ENCODE measurements around the gene ST6GAL2. TPM values are rescaled to one million over a fixed set of nuclear protein-coding genes. Genes with fewer than 3 reads are reported as not detected.

The ST6GAL2 gene
- total RNA-seq, 4 donors from 2014 or later = 0.17 TPM; not detected in 3

DNA sequence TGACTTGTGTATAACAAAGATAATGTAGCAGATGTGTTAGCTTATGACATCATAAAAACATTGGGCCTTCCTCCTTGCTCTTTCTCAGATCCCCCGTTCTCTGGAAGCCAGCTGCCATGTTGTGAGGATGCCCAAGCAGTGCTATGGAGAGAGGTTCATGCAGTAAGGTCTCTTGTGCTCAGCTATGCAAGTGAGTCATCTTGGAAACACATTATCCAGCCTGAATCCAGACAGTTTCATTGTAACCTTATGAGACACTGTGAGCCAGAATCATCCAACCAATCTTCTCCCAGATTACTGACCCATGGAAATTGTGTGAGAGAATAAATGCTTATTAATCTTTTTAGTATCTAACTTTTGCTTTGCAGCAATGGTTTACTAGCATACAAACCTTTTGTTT lies 60.8 kb downstream of the ST6GAL2 start:
- TF ChIP-seq, protein P1, sequence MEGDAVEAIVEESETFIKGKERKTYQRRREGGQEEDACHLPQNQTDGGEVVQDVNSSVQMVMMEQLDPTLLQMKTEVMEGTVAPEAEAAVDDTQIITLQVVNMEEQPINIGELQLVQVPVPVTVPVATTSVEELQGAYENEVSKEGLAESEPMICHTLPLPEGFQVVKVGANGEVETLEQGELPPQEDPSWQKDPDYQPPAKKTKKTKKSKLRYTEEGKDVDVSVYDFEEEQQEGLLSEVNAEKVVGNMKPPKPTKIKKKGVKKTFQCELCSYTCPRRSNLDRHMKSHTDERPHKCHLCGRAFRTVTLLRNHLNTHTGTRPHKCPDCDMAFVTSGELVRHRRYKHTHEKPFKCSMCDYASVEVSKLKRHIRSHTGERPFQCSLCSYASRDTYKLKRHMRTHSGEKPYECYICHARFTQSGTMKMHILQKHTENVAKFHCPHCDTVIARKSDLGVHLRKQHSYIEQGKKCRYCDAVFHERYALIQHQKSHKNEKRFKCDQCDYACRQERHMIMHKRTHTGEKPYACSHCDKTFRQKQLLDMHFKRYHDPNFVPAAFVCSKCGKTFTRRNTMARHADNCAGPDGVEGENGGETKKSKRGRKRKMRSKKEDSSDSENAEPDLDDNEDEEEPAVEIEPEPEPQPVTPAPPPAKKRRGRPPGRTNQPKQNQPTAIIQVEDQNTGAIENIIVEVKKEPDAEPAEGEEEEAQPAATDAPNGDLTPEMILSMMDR (IDR thresholded peaks at IDR 0.05; ENCODE audit: low read depth) = no peak

DNA sequence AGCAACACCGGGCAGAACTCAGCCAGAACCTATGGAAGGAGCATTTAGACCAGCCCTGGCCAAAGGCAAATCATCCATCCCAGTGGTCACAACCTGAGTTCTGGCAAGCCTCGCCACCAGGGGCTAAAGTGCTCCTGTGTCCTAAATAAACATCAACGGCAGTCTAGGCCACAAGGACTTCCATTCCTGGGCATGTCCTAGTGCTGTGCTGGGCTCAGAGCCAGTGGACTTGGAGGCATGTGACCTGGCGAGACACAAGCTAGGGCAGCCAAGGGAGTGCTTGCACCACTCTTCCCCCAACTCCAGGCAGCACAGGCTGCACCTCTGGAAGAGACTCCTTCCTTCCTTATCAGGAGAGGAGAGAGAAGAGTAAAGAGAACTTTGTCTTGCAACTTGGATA lies 69.0 kb downstream of the ST6GAL2 start:
- TF ChIP-seq, protein P1 (IDR thresholded peaks at IDR 0.05; ENCODE audit: low read depth) = no peak

DNA sequence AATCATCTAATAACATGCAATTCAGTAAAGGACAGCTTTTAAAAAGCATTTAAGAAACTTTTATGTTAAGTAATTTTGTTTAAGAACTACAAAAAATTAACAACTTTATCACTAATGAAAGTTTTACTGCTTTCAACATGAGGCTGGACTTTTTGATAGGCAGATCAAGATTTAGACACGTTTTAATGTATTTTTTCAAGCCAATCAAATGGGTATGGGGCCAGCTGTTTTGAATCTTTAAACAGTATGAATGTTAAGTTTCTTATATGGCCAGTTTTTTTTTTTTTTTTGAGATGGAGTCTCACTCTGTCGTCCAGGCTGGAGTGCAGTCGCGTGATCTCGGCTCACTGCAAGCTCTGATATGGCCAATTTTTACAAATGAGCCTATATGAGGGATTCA lies 73.1 kb downstream of the ST6GAL2 start:
- TF ChIP-seq, protein P1 (IDR thresholded peaks at IDR 0.05; ENCODE audit: low read depth) = no peak

DNA sequence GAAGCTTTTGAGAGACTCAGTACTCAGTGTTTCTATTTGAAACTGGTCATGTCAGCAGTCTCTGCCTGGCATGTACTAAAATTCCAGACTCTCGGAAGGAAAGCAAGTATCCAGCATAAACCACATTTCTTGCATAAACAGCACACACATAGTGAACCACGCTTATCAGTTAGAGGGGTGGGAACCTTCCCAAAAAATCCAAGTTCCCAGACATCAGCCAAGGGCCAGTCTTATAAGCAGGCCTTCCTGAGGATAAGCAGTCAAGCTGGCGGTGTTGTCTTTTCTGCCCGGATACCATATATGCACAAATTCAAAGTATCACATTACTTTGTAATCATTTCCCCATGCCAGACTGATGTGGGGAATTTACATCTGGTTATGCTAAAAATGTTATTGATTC lies 73.6 kb downstream of the ST6GAL2 start:
- TF ChIP-seq, protein P1 (IDR thresholded peaks at IDR 0.05; ENCODE audit: low read depth) = no peak

DNA sequence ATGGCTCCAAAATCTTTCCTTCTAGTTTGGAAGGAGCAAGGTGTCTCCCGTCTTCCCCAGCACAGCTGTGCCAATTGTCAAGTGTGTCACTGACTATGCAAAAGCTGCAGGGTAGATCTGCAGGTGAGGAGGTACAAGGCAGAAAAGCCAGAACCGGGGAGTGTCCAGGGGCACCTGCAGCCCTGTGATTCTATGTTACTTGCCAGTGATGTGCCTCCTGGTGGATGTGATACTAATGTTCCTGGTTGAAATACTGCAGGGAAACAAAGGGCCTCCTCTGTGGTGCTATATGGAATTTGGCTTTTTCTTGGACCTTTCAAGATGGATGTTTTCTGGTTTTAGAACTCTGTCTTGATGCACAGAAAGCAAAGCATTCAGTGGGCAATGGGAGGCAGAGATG lies 80.3 kb downstream of the ST6GAL2 start:
- TF ChIP-seq, protein P1 (IDR thresholded peaks at IDR 0.05; ENCODE audit: low read depth) = no peak

DNA sequence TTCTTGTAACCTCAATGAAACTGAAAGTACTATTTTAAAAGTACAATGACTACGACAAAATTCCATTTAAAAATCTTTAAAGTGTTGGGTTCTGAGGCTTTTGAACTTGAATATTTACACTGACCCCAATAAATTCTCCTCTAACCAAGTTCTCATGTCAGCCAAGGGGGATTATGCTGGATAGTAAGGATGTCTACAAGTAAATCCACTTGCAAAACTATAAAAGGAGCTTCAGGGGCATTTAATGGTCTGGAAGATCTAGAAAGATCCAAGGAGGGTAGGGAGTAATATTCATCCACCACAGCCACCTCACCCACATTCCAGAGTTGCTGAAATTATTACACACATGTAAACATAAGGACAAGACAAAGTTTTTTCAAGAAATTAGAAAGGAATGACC lies 81.8 kb downstream of the ST6GAL2 start:
- TF ChIP-seq, protein P1 (IDR thresholded peaks at IDR 0.05; ENCODE audit: low read depth) = no peak

DNA sequence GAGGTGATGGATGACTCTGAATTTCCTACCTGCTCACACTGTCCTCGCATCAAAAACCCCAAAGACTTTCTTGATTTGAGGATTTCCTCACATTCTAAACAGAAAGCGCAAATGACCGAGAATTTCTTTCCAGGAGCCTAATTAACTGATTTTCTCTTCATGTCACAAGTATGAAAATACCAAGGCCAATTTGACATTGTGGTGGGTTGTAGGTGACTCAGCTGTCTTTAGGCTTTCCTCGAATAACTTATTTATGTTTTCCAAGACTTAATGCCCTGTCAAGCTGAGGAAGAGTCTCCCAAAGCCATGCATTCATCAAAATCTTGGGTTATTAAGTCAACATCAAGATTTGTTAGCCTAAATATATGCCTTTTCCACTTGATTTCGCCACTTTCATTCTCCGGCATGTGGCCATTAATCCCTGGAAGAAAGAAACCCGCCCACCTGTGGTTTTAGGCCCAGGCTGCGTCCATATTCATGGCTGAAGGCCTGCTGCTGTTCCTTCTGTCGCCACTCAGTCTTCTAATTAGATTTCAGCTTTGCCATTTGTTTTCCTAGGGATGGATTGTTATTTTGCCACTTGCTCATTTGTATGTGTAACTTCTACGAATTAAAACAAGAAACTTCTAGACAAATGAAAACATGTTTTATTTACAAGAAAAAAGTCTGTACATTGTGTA lies 84.9 kb downstream of the ST6GAL2 start:
- TF ChIP-seq, protein P1 (IDR thresholded peaks at IDR 0.05; ENCODE audit: low read depth) = no peak
